ENCODE results near the gene MFRP. TPM values are rescaled to one million over a fixed set of nuclear protein-coding genes. Genes with fewer than 3 reads are reported as not detected.
A peak's percentile ranks its signal among the peaks of the same experiment; 100 is the strongest.
"Not testable (repeated sequence)": the region's sequence is repeated elsewhere in the genome, so short reads cannot be mapped to it uniquely, and the experiment has no call there.

The MFRP gene
- polyA plus RNA-seq (ENCODE audit: insufficient read length): not detected

- no peak for DNase-seq (ENCODE audit: low read depth)
Measured at GRCh38 chr11:119346605-119347004, at the start of gene MFRP. Gene MFRP, minus strand, starts transcription at chr11:119346705. Its CDS starts 192 bp downstream, at chr11:119346513.

GRCh38 chr11:119391275-119391674 is 44.8 kb upstream of the MFRP start:
- no peak for DNase-seq (ENCODE audit: low read depth)

DNA sequence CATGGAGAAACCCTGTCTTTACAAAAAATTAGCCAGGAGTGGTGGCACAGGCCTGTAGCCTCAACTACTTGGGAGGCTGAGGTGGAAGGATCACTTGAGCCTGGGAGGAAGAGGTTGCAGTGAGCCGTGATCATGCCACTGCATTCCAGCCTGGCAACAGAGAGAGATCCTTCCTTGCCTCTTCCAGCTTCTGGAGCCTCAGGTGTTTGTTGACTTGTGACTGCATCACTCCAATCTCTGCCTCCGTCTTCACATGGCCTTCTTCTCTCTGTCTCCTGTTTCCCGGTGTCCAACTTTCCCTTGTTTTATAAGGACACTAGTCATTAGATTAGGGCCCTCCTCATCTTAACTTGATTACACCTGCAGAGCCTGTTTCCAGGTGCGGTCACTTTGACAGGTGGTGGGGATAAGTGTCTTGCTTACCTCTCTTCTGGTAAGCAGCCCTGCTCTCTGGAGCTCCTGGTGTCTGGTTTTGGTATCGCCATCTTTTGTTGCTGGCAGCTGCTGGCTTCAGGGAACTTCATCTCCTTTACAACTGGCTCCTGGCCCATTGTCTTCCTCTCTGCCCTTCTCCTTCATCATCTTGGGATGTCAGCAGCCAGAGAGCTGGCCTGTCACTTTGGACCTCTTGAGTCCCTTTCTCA is 43.2 kb upstream of the MFRP start:
- no peak for DNase-seq (ENCODE audit: low read depth)

GRCh38 chr11:119388103-119388502 is 41.6 kb upstream of the MFRP start:
- no peak for DNase-seq (ENCODE audit: low read depth)

- DNase-seq (ENCODE audit: low read depth): no peak
Measured at GRCh38 chr11:119384332-119384731, 37.8 kb upstream of the MFRP start.

- DNase-seq (ENCODE audit: low read depth): not testable (repeated sequence)
Measured at GRCh38 chr11:119382513-119382912, 36.0 kb upstream of the MFRP start.

- DNase-seq (ENCODE audit: low read depth): no peak
Measured at GRCh38 chr11:119382101-119382500, 35.6 kb upstream of the MFRP start.

GRCh38 chr11:119381181-119381988 is 34.9 kb upstream of the MFRP start, which contains the start of gene USP2:
Gene USP2, minus strand, starts transcription at chr11:119381690. Its CDS starts 8,210 bp downstream, at chr11:119373480.
- DNase-seq (ENCODE audit: low read depth): peak; percentile 87

DNA sequence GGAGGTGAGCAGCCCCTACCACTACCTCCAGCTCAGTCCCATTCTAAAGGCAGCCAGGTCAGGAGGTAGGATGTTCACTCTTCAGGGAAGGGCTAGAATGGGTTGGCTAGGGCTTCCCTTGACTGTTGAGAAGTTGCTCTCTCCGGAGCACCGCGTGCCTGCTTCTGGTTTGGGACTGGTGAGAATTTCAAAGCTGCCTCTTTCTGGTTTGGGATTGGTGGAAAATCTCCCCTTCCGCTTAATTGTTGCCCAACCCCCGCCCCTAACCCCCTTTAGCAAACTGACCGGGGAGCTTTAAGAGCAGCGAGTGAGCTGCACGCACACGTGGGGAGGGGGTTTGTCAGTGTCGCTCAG is 34.3 kb upstream of the MFRP start:
- no peak for DNase-seq (ENCODE audit: low read depth)

DNA sequence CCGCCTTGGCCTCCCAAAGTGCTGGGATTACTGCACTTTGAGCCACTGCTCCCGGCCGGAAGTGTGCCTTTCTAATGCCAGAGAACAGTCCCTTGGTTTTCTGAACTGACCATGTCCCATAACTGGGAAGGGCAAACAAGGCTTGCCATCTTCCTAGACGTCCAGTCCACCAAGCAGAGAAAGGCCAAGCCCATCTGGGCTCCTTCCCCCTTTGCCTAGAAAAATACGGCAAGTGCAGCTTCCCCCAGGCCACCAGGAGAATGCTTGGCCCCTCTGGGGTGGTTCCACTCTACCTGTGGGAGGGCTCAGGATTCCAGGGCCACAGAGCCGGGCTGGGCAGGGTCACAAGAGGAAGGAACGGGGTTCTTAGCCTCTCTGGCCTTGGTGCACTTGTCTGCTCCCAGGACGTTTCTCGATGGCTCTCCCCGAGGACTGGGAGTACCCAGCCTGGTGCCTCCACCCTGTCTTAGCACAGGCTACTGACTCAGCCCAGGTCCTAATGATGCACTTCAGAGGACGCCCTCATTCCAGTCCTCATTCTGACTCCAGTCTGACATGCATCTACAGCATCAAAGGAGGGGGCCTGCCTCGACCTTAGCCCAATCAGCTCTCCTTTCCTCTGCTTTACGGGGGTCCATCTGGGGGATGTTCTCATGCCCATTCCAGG is 33.8 kb upstream of the MFRP start:
- no peak for DNase-seq (ENCODE audit: low read depth)

DNA sequence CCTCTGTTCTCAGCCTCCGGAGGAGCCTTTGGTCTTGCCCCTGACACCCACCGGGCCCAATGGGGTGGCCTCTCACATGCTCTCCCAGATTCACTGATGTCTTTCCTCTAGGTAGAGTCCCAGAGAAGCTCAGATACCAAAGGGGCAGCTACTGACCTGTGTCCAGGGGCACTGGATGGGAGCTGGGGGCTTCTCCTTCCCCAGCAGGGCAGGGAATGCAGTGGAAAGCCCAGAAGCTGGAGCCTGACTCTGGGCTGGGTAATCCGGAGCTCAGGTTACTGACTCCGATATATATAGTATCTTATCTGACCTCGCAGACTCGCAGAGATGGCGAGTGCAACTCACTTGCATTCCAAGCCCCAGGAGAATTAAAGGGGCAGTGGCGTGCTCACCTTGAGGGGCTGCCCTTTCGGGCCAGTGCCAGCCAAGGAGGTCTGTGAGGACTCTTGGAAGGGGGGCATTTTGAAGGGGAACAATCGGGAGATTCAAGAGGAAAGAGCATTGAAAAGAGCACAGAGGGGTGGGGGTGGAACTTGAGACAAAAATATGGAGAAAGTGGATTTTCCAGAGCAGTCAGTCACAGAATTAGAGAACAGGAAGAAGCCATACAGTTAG is 32.5 kb upstream of the MFRP start:
- DNase-seq (ENCODE audit: low read depth): no peak

GRCh38 chr11:119377961-119378667 is 31.6 kb upstream of the MFRP start:
- DNase-seq (ENCODE audit: low read depth): no peak

DNA sequence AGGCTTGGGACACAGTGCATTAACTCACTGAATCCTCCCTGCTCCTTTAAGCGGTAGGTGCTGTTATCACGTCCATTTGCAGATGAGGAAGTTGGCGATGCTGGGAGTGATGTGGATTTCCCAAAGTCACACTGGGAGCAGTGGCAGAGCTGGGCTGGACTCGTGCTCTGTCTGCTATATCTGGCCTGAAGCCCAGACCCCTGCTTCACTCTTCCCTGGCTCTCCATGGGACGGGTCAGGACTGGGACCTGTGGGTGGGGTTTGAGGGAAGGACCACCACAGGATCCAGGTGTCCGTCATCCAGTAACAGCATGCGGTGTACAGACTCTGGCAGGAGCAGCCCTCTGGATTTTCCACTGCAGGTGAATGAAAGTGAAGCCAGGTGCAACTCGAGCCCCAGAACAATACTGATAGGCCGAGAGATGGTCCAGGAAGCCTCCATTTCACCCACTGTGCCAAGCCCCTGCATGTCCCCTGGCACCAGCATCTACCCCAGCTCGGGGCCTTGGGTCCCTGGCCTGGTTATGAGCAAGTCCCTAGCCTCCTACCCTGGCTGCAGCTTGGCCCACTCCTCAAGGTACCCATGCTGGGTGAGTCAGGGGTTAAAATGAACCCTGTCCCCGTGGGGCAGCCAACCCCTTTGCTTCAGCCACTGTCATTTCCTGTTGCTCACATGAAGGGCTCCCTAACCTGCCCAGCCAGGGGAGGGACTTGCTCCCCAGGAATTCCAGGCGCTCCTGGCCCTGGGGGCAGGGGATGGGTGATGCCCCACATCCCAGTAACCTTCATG is 30.8 kb upstream of the MFRP start:
- no peak for DNase-seq (ENCODE audit: low read depth)

DNA sequence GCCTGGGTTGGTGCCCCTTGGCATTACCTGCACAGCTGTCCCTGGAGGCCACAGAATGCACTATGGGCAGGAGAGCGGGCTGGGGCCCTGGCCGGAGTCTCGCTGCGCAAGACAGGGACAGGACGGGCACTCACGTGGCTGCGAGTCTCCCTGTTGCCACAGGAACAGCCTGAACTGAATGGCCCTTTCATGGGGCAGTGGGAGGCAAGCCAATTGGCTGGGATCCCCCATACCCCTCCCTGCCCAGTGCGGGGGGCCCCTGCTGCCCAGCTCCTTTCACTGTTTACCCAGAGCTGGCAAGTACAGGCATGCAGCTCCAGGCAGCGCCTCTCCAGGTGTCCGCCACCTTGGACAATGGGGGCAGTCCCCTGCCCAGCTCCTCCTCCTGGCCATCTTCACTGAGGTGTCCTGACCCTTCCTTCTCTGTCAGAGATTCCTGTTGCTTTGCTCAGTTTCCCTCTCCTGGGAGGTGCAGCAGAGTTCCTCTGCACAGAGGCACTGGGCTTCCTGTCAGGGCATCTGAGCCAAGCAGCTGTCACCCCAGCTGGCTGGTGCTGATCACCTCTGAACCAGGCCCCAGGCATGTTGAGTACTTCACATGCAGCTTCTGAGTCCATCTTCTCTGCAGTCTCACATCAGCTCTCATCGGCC is 29.8 kb upstream of the MFRP start:
- no peak for DNase-seq (ENCODE audit: low read depth)

DNA sequence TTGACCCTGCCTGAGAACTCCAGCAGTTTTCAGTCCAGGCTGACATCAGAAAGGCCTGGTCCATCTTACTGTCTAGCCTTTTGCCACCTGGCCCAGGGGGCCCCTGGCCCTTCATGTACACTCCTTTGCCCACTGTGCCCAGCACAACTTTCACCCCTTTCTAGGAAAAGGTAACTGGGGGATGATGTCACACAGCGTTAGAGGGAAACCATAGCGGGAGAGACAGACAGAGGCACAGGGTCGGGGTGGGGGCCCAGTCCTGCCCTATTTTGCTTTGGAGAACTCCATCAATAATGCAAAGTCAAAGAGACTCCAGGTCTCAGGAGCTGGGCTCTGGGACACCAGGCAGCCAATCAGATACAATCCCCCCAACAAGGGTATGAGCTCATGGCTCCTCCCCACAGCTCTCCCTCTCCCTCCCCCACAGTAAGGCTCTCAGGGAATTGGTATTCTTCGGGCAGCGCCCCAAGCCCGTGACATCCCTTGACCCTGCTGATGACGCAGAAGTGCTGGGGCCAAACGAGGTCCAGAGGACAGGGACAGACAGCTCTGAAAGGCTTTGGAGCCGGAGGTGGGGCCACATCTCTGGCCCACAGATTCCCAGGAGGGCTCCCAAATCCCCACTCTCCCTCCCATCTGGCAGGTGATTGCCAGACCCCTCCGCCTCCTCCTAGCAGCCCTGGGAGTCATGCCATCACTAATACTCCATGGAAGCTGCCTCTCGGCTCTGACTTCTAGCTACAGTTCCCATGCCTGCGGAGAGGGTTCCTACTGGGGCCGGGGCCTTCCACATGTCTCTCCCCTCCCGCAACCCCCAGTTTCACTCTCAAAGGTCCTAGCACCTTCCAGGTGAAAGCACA is 29.1 kb upstream of the MFRP start:
- no peak for DNase-seq (ENCODE audit: low read depth)

DNA sequence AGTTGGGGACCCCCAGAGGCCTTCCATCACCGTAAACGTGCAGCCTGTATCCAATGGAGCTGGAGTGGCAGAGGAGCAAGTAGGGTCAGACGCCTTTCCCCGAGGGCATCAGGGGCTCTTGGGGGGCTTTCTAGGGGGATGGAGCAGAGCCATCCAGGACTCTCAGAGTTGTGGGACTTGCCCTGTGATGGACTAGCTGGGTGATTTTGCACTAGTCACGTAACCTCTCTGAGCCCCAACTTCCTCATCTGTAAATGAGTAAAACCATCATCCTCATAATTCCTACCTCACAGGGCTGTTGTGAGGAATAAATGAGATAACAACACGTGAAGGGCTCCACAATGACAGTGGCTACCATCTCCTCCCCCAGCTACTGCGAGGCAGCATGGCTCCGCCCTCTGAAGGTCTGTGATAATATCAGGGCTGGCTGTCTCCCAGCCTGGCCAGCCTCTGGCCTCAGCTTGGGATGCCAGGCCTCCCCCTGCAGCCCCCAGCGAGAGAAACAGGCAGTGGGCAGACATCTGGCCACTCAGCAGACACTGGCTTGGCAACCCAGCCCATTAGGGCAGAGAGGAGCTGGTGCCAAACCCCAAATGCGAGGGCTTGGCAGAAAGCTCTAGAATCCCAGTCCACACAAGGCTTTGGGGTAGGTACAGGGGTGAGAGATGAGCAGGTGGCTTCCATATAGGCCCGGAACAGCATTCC is 28.3 kb upstream of the MFRP start:
- DNase-seq (ENCODE audit: low read depth): no peak

DNA sequence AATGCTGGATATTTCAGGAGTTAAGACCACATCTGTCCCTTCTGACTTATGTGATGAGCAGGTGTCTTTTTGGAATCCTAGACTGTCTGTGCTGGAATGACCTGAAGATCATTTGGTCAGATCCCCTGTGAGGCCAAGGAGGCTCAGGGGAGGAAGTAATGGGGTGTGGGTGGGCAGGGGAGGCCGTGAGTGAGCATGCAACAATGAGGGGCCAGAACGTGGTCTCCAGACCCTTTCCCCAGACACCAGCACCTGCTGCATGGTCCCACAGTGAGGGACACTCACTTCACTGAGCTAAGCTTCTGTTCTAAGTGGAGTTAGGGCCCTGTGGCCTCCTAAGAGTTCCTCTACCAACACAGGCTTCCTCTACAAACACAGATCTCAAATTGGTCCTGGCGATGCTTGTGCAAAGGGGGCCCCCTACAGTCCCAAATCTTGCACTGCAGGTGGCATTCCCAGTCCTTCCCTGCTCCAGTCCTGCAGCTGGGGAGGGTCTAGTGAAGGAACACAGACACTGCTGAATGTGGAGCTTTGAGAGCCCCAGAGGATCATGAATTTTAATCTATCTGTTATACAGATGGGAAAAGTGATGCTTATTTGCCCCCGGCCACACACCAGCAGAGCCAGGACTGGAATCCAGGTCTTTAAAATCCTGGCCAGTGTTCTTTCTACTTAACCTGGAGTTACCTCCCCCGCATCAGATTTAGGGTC is 27.6 kb upstream of the MFRP start:
- no peak for DNase-seq (ENCODE audit: low read depth)

All from forelimb muscle (tissue), 1 donor.